ENCODE measurements around the gene GNAS. TPM values are rescaled to one million over a fixed set of nuclear protein-coding genes. Genes with fewer than 3 reads are reported as not detected.

The GNAS gene
- total RNA-seq, 1 donor from 2014 or later = 2,003 TPM

DNA sequence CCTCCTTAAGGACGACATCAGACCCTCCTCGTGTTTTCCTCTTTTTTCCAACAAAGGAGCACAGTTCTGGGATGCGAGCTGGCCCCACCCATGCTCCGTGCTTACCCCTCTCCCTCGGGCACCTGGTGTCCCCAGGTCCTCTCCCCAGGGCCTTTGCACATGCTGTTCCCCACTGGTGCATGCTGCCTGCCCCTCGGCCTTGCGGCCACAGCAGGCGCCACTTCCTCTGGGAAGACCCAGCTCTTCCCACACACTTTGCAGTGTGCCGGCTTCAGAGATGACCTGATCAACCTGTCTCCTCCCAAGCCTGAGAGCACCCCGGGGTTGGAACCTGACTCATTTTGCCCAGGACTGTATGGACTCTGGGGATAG, 41.7 kb upstream of the GNAS start:
- no peak overlapping the region for H3K4me3 Mint-ChIP-seq (ENCODE audit: unreplicated experiment)
- Histone ChIP-seq H3K4me1 (ENCODE audit: insufficient read depth, low read length) (peaks cover 16% of the 10 kb centered on the region), H3K36me3 (ENCODE audit: insufficient read depth, low read length) (no peaks in the 10 kb centered on the region), H3K79me2 (ENCODE audit: insufficient read depth, low read length) (no peaks in the 10 kb centered on the region), H4K20me1 (ENCODE audit: insufficient read depth, low read length) (no peaks in the 10 kb centered on the region), H3K27me3 (ENCODE audit: insufficient read depth, low read length) (peaks cover 12% of the 10 kb centered on the region), H3K9me3 (ENCODE audit: insufficient read depth, low read depth, low read length) (no peaks in the 10 kb centered on the region), H3K4me2 (ENCODE audit: low read length) (peak overlapping the region; percentile 59), H3K9ac (ENCODE audit: low read length) (no peak overlapping the region), H3K4me3 (ENCODE audit: insufficient read depth, low read depth, low read length) (no peak overlapping the region), H2AFZ (ENCODE audit: low read depth, low read length) (no peak overlapping the region), H3K27ac (ENCODE audit: low read depth, low read length) (no peak overlapping the region)
- H3K9me3 Mint-ChIP-seq (ENCODE audit: unreplicated experiment) = peaks cover 2% of the 10 kb centered on the region
- FAIRE-seq = no peak
- TF ChIP-seq EZH2 (IDR thresholded peaks at IDR 0.05; ENCODE audit: insufficient read depth, low read length) (no peak), CTCF (IDR thresholded peaks at IDR 0.05; ENCODE audit: insufficient read depth, low read depth, low read length) (no peak)
- DNase-seq (ENCODE audit: low read depth) = no peak
- peaks cover 11% of the 10 kb centered on the region for H3K27me3 Mint-ChIP-seq (ENCODE audit: low read depth, unreplicated experiment)
- peaks cover 14% of the 10 kb centered on the region for H3K4me1 Mint-ChIP-seq (ENCODE audit: low read depth, unreplicated experiment)
- peaks cover 4% of the 10 kb centered on the region for H3K36me3 Mint-ChIP-seq (ENCODE audit: low read depth, unreplicated experiment)
- no peak overlapping the region for H3K27ac Mint-ChIP-seq (ENCODE audit: unreplicated experiment)

- Mint-ChIP-seq H3K9me3 (ENCODE audit: unreplicated experiment) (peaks cover 2% of the 10 kb centered on the region), H3K4me1 (ENCODE audit: low read depth, unreplicated experiment) (peaks cover 14% of the 10 kb centered on the region), H3K4me3 (ENCODE audit: unreplicated experiment) (no peak overlapping the region), H3K36me3 (ENCODE audit: low read depth, unreplicated experiment) (peaks cover 4% of the 10 kb centered on the region), H3K27me3 (ENCODE audit: low read depth, unreplicated experiment) (peaks cover 7% of the 10 kb centered on the region), H3K27ac (ENCODE audit: unreplicated experiment) (no peak overlapping the region)
- DNase-seq (ENCODE audit: low read depth) = no peak
- Histone ChIP-seq H4K20me1 (ENCODE audit: insufficient read depth, low read length) (no peaks in the 10 kb centered on the region), H3K36me3 (ENCODE audit: insufficient read depth, low read length) (no peaks in the 10 kb centered on the region), H3K79me2 (ENCODE audit: insufficient read depth, low read length) (no peaks in the 10 kb centered on the region), H3K9ac (ENCODE audit: low read length) (no peak overlapping the region), H3K27ac (ENCODE audit: low read depth, low read length) (no peak overlapping the region), H2AFZ (ENCODE audit: low read depth, low read length) (no peak overlapping the region), H3K4me2 (ENCODE audit: low read length) (no peak overlapping the region), H3K4me1 (ENCODE audit: insufficient read depth, low read length) (peaks cover 16% of the 10 kb centered on the region), H3K9me3 (ENCODE audit: insufficient read depth, low read depth, low read length) (no peaks in the 10 kb centered on the region), H3K4me3 (ENCODE audit: insufficient read depth, low read depth, low read length) (no peak overlapping the region), H3K27me3 (ENCODE audit: insufficient read depth, low read length) (peaks cover 8% of the 10 kb centered on the region)
- TF ChIP-seq CTCF (IDR thresholded peaks at IDR 0.05; ENCODE audit: insufficient read depth, low read depth, low read length) = no peak
- TF ChIP-seq EZH2 (IDR thresholded peaks at IDR 0.05; ENCODE audit: insufficient read depth, low read length) = no peak
- FAIRE-seq = no peak
Measured at GRCh38 chr20:58811334-58811733, 41.2 kb upstream of the GNAS start.

- H3K27ac ChIP-seq (ENCODE audit: low read depth, low read length) = no peak overlapping the region
- Mint-ChIP-seq H3K27me3 (ENCODE audit: low read depth, unreplicated experiment) (no peaks in the 10 kb centered on the region), H3K36me3 (ENCODE audit: low read depth, unreplicated experiment) (peaks cover 7% of the 10 kb centered on the region), H3K4me3 (ENCODE audit: unreplicated experiment) (no peak overlapping the region), H3K27ac (ENCODE audit: unreplicated experiment) (no peak overlapping the region), H3K4me1 (ENCODE audit: low read depth, unreplicated experiment) (peaks cover 20% of the 10 kb centered on the region), H3K9me3 (ENCODE audit: unreplicated experiment) (peaks cover 2% of the 10 kb centered on the region)
- TF ChIP-seq EZH2 (IDR thresholded peaks at IDR 0.05; ENCODE audit: insufficient read depth, low read length) (no peak), CTCF (IDR thresholded peaks at IDR 0.05; ENCODE audit: insufficient read depth, low read depth, low read length) (no peak)
- no peaks in the 10 kb centered on the region for H4K20me1 ChIP-seq (ENCODE audit: insufficient read depth, low read length)
- no peak overlapping the region for H3K4me3 ChIP-seq (ENCODE audit: insufficient read depth, low read depth, low read length)
- DNase-seq (ENCODE audit: low read depth) (no peak), FAIRE-seq (no peak)
- H3K9me3 ChIP-seq (ENCODE audit: insufficient read depth, low read depth, low read length) = no peaks in the 10 kb centered on the region
- no peak overlapping the region for H3K4me2 ChIP-seq (ENCODE audit: low read length)
- H2AFZ ChIP-seq (ENCODE audit: low read depth, low read length) = no peak overlapping the region
- H3K27me3 ChIP-seq (ENCODE audit: insufficient read depth, low read length) = peaks cover 8% of the 10 kb centered on the region
- no peaks in the 10 kb centered on the region for H3K36me3 ChIP-seq (ENCODE audit: insufficient read depth, low read length)
- H3K9ac ChIP-seq (ENCODE audit: low read length) = no peak overlapping the region
- no peaks in the 10 kb centered on the region for H3K79me2 ChIP-seq (ENCODE audit: insufficient read depth, low read length)
- peaks cover 19% of the 10 kb centered on the region for H3K4me1 ChIP-seq (ENCODE audit: insufficient read depth, low read length)
Measured at GRCh38 chr20:58813369-58813768, 39.1 kb upstream of the GNAS start.
